NT2/D1 (cell line): ENCODE results near the gene ZNF831.

Experiments used
- SUZ12 ChIP-seq: IDR thresholded peaks from 2 replicates; pipeline ENCODE4 v1.6.1; 2011; ENCODE audit not compliant: insufficient read length, insufficient read depth; ENCODE audit errors: extremely low read depth
- YY1 ChIP-seq: IDR thresholded peaks from 2 replicates; pipeline ENCODE4 v1.6.1; 2011; ENCODE audit not compliant: insufficient read length, insufficient read depth

DNA sequence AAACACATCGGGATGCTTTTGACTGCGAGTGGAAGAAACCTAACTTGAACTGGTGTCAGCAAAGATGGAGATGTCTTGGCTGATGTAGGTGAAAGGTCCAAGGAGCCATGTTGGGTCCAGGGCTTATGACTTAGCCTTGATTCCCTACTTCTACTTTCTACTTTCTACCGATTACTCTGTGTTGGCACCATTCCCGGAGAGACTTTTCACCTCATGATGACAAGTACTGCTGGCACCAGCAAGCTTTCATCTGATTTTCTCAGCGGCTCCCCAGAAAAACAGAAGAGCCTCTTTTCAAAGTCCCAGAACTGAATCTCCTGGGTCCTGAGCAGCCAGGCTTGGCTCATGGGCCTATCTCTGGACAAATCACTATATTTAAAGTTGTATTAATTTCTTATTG is 131.9 kb downstream of the ZNF831 start:
- TF ChIP-seq YY1 (no peak), SUZ12 (no peak)
